Endothelial cell (in vitro differentiated cells): ENCODE measurements around the gene NTRK2. TPM values are rescaled to one million over a fixed set of nuclear protein-coding genes. Genes with fewer than 3 reads are reported as not detected.

Experiments
- DNase-seq: peaks from one replicate; pipeline ENCODE4 v3.0.0; 2021; ENCODE audit warnings: low spot score
- H3K27ac Mint-ChIP-seq: one replicate; pipeline ENCODE4 v1.8.0; 2021; ENCODE audit warnings: mixed read lengths, inconsistent platforms; ENCODE audit not compliant: unreplicated experiment
- H3K27me3 Mint-ChIP-seq: one replicate; pipeline ENCODE4 v1.8.0; 2021; ENCODE audit warnings: mild to moderate bottlenecking, moderate library complexity, mixed read lengths, inconsistent platforms; ENCODE audit not compliant: unreplicated experiment
- H3K36me3 Mint-ChIP-seq: one replicate; pipeline ENCODE4 v1.8.0; 2021; ENCODE audit warnings: mild to moderate bottlenecking, low read depth, mixed read lengths, inconsistent platforms; ENCODE audit not compliant: unreplicated experiment
- H3K4me1 Mint-ChIP-seq: one replicate; pipeline ENCODE4 v1.8.0; 2021; ENCODE audit warnings: mild to moderate bottlenecking, mixed read lengths, inconsistent platforms; ENCODE audit not compliant: unreplicated experiment
- H3K4me3 Mint-ChIP-seq: one replicate; pipeline ENCODE4 v1.8.0; 2021; ENCODE audit warnings: mild to moderate bottlenecking, mixed read lengths, inconsistent platforms; ENCODE audit not compliant: unreplicated experiment
- H3K9me3 Mint-ChIP-seq: one replicate; pipeline ENCODE4 v1.8.0; 2021; ENCODE audit warnings: mixed read lengths, inconsistent platforms; ENCODE audit not compliant: unreplicated experiment
- total RNA-seq: library from RNA; stranded (reverse); fragmentation: NEBNext Ultra II Directional; extraction: Animal tissue kit (Norgen Biotek cat#: 25700); gene quantifications from one replicate; pipeline ENCODE4 v1.2.1, GENCODE V29; 2021; ENCODE audit not compliant: unreplicated experiment
- TF ChIP-seq, protein P1 (sequence below): fragments of 200-600 bp; sonication (generic); IDR thresholded peaks from one replicate; pipeline ENCODE4 v1.5.0; 2021; ENCODE audit warnings: antibody characterized with exemption; ENCODE audit not compliant: unreplicated experiment

NTRK2 gene
- total RNA-seq, 1 donor from 2014 or later = not detected

DNA sequence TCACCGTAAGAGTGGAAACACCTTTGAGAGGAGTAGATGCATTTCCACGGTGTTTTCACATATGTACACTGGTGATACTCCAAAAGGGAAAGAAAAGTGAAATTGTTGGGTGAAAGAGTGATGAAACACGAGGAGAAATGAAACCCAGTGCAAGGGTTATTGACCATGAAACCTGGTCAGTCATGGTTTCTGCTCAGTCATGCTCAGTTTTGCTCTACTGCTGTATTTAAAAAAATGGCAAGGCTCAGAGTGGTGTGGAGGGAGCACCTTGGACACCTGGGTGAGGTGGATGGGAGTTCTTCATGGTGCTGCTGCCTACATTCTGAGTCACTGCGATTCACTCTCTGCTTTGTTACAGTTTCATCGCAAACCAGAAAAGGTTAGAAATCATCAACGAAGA lies 32.3 kb downstream of the NTRK2 start:
- H3K36me3 Mint-ChIP-seq = no peaks in the 10 kb centered on the region
- H3K9me3 Mint-ChIP-seq = no peaks in the 10 kb centered on the region
- TF ChIP-seq, protein P1, sequence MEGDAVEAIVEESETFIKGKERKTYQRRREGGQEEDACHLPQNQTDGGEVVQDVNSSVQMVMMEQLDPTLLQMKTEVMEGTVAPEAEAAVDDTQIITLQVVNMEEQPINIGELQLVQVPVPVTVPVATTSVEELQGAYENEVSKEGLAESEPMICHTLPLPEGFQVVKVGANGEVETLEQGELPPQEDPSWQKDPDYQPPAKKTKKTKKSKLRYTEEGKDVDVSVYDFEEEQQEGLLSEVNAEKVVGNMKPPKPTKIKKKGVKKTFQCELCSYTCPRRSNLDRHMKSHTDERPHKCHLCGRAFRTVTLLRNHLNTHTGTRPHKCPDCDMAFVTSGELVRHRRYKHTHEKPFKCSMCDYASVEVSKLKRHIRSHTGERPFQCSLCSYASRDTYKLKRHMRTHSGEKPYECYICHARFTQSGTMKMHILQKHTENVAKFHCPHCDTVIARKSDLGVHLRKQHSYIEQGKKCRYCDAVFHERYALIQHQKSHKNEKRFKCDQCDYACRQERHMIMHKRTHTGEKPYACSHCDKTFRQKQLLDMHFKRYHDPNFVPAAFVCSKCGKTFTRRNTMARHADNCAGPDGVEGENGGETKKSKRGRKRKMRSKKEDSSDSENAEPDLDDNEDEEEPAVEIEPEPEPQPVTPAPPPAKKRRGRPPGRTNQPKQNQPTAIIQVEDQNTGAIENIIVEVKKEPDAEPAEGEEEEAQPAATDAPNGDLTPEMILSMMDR = no peak
- DNase-seq = no peak
- H3K4me1 Mint-ChIP-seq = peaks cover 5% of the 10 kb centered on the region
- H3K27me3 Mint-ChIP-seq = no peaks in the 10 kb centered on the region
- no peak overlapping the region for H3K27ac Mint-ChIP-seq
- no peak overlapping the region for H3K4me3 Mint-ChIP-seq

DNA sequence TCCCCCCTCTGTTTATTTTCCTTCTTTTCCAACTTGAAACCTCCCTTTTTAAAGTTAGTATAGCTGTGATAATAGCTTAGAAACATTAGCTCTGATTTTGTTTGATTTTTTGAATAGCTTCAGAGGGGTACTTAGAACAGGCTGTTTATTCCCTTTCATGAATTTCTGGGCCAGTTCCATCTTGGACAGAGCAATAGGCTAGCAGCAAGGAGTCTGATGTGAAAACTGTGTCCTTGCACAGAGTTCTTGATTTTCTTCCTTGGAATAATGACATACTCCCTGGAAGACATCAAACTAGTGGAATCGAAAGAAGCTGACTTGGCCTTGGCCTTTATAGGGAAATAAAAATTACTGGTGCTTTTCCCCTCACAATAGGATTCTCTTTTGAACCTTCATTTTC lies 32.9 kb downstream of the NTRK2 start:
- peaks cover 5% of the 10 kb centered on the region for H3K4me1 Mint-ChIP-seq
- H3K4me3 Mint-ChIP-seq = no peak overlapping the region
- no peaks in the 10 kb centered on the region for H3K27me3 Mint-ChIP-seq
- H3K27ac Mint-ChIP-seq = no peak overlapping the region
- no peaks in the 10 kb centered on the region for H3K36me3 Mint-ChIP-seq
- DNase-seq = no peak
- TF ChIP-seq, protein P1 = no peak
- no peaks in the 10 kb centered on the region for H3K9me3 Mint-ChIP-seq

DNA sequence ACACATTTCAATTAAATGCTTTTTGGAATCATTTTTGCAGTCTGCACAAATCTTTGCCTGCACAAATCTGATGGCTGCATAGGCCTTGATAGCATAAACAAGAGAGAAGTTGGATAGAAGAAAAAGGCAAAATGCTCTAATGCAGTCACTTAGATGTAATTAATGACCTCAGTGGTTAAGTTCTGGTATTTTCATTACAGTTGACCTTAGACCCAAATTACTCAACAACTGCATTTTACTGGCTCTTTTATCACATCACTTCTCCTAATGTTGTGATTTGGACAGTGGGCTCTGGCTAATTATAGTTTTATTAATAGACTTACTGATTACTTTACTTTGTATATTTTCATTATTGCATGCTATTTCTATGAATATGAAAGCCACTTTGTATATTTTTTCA lies 34.3 kb downstream of the NTRK2 start:
- H3K27ac Mint-ChIP-seq = no peak overlapping the region
- H3K4me1 Mint-ChIP-seq = peaks cover 5% of the 10 kb centered on the region
- H3K36me3 Mint-ChIP-seq = no peaks in the 10 kb centered on the region
- H3K9me3 Mint-ChIP-seq = no peaks in the 10 kb centered on the region
- no peak overlapping the region for H3K4me3 Mint-ChIP-seq
- no peak for DNase-seq
- TF ChIP-seq, protein P1 = no peak
- no peaks in the 10 kb centered on the region for H3K27me3 Mint-ChIP-seq

DNA sequence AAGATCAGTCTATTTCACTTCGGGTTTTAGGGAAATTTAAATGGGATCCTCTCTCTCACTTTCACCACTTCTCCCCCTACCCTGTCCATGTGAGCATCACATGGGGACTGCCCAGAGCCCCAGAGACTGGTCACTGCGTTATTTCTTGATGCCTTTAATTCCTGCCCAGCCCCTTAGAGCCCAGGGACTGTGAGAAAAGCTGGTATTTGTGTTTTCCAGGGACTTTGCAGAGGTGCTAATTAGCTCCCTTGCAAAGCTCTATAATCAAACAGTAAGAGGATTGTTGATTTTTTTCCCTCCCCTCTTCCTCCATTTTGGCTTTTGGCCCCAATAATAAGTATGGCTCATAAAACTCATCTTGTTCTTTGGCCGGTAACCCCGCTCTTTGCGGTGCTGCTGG lies 35.6 kb downstream of the NTRK2 start:
- TF ChIP-seq, protein P1 = no peak
- peaks cover 3% of the 10 kb centered on the region for H3K4me1 Mint-ChIP-seq
- H3K4me3 Mint-ChIP-seq = no peak overlapping the region
- H3K27me3 Mint-ChIP-seq = no peaks in the 10 kb centered on the region
- no peak for DNase-seq
- H3K27ac Mint-ChIP-seq = no peak overlapping the region
- no peaks in the 10 kb centered on the region for H3K36me3 Mint-ChIP-seq
- H3K9me3 Mint-ChIP-seq = no peaks in the 10 kb centered on the region

DNA sequence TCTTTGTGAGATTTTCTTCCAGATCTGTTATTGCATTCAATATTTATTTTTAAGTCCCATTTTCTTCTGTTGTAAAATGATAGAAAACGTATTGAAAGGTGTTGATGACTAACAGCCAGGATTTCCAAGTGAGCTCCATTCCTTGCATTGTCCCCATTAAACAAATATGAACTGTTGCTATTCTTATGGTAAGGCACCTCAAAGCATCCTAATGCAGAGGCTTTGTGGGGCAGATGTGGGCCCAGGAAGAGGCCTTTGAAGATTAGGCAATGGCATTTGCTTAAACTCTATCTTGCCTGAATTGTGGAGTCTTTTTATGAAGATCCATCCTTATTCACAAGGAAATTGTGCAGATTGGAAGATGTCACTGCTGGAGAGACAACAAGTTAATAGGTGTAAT lies 38.9 kb downstream of the NTRK2 start:
- H3K27ac Mint-ChIP-seq = no peak overlapping the region

More for the DNA sequence above, 38.9 kb downstream of the NTRK2 start:
- H3K27me3 Mint-ChIP-seq = no peaks in the 10 kb centered on the region
- H3K4me3 Mint-ChIP-seq = no peak overlapping the region
- H3K36me3 Mint-ChIP-seq = no peaks in the 10 kb centered on the region
- DNase-seq = no peak
- peaks cover 3% of the 10 kb centered on the region for H3K4me1 Mint-ChIP-seq
- H3K9me3 Mint-ChIP-seq = no peaks in the 10 kb centered on the region
- TF ChIP-seq, protein P1 = no peak
